ENCODE measurements around the gene DLGAP4.

DLGAP4 gene

DNA sequence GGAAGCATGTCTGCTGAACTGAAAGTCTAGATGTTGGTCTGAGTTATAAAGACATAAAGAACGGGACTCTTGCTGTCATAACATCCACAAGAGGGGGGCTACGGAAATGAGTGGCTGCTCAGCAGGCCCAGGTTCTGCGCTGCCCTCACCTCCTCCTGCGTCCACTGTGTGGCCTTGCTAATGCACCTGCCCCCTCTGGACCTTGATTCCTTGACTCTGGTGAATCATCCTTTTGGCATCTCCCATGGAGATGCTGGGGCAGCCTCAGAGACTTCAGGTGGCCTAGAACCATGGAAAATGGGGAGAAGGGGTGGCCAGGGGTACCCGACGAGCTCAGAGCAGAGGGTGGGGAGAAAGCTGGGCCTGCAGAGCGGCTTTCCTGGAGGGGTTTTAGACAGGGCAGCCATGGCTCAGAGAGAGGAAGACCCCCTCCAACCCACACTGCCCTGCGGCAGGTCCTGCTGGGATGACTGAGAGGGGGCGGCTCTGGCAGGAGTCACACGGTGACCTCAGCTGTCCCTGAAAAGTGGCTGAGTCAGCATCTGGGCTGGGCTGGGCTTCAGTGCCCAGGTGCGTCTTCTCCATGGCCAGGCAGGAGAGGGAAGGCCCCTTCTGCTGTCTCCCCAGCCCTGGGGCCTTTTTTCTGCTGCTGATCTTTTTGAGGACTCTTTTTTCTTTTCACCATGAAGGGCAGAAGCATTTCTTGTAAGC lies 46.9 kb downstream of the DLGAP4 start:
- no peak for DNase-seq (ENCODE audit: low read depth in 2 of 2)

DNA sequence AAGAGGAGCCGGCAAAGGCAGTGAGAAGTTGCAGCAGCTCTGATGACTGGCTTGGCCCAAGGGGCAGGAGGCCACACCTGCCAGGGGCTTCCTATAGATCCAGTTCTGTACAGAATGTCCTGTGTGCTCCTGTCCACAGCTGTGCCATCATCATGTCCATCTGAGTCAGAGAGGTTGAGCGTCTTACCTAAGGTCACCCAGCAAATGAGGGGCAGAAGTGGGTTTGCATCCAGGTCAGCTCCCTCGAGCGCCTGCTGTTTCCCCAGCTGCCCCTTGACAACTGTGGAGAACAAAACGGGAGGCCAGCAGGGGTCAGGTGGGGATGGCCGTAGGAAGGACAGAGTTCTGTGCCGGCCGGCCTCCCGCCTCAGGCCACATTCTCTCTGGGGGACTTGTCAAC lies 47.6 kb downstream of the DLGAP4 start:
- DNase-seq (ENCODE audit: low read depth in 2 of 2): no peak

DNA sequence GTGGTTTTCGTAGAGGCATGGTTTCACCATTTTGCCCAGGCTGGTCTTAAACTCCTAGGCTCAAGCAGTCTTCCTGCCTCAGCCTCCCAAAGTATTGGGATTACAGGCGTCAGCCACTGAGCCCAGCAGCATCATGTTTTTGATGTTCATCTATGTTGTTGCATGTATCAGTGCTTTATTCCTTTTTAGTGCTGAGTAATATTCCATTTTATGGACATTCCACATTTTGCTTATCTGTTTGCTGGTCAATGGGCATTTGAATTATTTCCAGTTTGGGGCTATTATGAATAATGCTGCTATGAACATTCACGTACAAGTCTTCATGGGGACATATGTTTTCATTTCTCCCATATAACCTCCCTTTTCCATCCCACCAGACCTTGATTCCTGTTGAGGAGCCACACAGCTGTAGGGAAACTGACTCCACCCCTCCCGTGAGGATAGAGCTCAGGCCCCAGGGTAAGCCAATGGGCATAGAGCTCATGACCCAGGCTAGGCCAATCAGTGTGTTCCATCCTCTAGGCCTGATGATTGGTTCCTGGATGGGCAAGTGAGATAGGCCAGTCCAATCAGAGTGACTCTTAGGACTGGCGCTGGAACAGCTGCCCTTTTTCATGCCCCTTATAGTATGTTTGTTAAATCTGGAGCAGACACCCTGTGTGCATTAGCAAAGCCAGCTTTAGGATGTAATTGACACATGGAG lies 49.5 kb downstream of the DLGAP4 start:
- DNase-seq (ENCODE audit: low read depth in 2 of 2): no peak

GRCh38 chr20:36359668-36360406 lies 53.7 kb downstream of the DLGAP4 start:
- no peak for DNase-seq (ENCODE audit: low read depth in 2 of 2)

- DNase-seq (ENCODE audit: low read depth in 2 of 2): no peak
These were observed 54.3 kb downstream of the DLGAP4 start for GRCh38 chr20:36360429-36360828.

GRCh38 chr20:36361406-36361805 lies 55.3 kb downstream of the DLGAP4 start:
- no peak for DNase-seq (ENCODE audit: low read depth in 2 of 2)

DNA sequence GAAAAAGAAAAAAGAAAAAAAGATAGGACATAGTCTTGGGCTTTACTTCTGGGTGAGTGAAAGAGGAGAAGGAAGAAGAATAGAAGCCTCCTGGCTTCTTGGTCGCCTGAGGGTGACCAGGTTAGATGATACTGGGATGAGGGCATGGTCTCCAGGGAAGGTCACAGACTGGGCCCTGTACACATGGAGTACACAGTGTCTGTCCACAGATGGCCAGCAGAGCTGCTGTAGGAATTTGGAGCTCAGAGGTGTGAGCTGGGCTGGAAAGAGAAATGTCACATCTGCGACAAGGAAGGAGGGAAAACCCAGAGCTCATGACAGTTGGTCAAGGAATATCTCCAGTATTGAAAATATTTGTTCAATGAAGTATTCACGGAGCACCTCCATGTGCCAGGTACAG lies 56.1 kb downstream of the DLGAP4 start:
- no peak for DNase-seq (ENCODE audit: low read depth in 2 of 2)

GRCh38 chr20:36362978-36363713 lies 57.0 kb downstream of the DLGAP4 start:
- no peak for DNase-seq (ENCODE audit: low read depth in 2 of 2)

GRCh38 chr20:36364506-36364905 lies 58.4 kb downstream of the DLGAP4 start:
- DNase-seq (ENCODE audit: low read depth in 2 of 2): no peak

GRCh38 chr20:36366623-36367369 lies 60.7 kb downstream of the DLGAP4 start:
- no peak for DNase-seq (ENCODE audit: low read depth in 2 of 2)

DNA sequence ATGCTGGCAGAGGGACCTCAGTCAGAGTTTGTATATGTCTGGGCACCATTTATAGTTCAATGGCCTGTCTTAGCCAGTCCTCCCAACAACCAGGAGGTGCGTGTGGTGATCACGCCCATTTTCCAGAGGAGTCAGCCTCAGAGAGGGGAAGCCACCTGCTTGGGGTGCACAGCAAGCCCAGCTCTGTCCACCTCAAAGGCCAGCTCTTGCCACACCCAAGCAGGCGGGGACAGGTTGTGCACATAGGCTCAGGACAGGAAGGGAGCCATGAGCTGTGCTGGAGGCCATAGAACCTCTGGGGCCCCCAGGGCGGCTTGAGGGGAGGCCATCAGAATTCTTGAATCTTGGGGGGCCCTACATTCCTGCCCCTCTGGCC lies 61.2 kb downstream of the DLGAP4 start:
- no peak for DNase-seq (ENCODE audit: low read depth in 2 of 2)

- no peak for DNase-seq (ENCODE audit: low read depth in 2 of 2)
These were observed 62.0 kb downstream of the DLGAP4 start for GRCh38 chr20:36367907-36368799.

DNA sequence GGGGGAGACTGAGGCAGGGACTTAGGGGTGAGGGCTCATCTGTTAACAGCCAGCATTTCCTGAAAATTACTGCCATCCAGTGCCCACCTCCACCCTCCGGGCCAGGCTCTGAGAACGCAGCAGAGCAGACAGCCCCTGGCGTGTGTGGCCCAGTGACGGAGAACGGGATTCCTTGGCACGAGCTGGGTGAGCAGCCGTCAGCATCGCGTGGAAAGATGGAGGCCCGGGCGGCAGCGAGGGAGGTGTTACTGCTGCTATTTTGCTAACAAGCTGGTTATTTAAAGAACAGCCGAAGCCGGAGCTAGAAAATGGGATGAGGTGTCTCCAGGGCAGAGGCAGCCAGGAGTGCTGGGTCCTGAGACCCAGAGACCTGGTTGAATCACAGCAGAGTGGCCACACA lies 62.7 kb downstream of the DLGAP4 start:
- DNase-seq (ENCODE audit: low read depth in 2 of 2): no peak

DNA sequence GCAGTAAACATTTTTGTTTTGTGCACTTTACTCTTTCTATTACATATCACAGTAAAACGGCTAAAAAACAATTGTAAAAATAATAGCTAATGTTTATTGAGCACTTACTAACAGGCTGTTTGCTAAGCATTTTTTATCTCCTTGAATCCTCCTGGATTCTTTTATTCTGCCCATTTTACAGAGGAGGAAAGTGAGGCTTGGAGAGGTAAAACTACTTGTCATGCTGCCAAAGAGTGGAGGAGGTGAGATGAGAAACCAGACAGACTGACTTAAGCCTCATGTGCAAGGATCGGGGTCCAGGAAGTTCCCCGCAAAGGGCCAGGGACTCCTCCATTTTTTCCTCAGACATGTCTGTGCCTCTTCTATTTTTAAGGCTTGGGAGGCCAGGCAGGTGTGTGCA lies 63.6 kb downstream of the DLGAP4 start:
- DNase-seq (ENCODE audit: low read depth in 2 of 2): no peak

DNA sequence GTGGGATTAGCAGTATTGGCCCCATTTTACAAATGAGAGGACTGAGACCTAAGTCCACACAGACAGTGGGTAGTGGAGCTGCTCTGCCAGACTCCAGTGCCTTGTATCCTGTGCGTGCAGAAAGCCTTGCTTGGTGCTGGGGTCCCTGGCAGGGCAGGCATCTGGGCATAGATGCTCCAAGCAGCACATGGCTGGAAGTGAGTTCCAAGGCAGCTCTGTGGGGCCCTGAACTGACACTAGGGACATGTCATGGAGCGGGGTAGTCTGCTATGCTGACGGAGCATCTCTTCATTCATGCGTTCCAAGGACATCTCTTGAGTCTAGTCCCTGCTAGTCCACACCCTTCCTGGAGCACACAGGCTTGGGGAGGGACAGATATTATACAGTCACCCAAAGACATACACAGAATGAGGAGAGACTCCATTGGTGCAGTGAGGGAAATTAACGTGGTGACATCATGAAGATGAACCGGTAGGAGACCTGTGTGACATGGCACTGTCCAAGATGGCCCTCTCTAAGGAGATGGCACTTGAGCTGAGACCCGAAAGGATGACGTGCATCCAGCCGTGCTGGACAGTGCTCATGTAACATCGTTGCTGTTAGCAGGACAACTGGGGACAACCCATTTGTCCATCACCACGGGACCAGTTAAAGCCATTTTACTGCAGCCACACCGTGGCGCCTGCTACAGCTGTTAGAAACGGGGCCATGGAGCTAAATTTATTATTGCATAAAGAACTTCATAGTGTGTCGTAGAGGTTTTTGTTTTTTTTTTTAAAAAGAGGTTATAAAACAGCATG lies 65.1 kb downstream of the DLGAP4 start:
- no peak for DNase-seq (ENCODE audit: low read depth in 2 of 2)

GRCh38 chr20:36372666-36373065 lies 66.5 kb downstream of the DLGAP4 start:
- DNase-seq (ENCODE audit: low read depth in 2 of 2): no peak

GRCh38 chr20:36373089-36373488 lies 67.0 kb downstream of the DLGAP4 start:
- no peak for DNase-seq (ENCODE audit: low read depth in 2 of 2)

GRCh38 chr20:36374995-36375394 lies 68.9 kb downstream of the DLGAP4 start:
- no peak for DNase-seq (ENCODE audit: low read depth in 2 of 2)
